GM21619 (cell line): ENCODE results near the gene DROSHA.

Experiments used
- ATAC-seq: cut with Tn5 transposase; IDR thresholded peaks from one replicate; pipeline ENCODE4 v1.9.1; 2021; ENCODE audit not compliant: unreplicated experiment

Gene DROSHA

GRCh38 chr5:31523041-31523440 is 8.9 kb downstream of the DROSHA start:
- no peak for ATAC-seq

- ATAC-seq: no peak
Observed at GRCh38 chr5:31516802-31517201, 15.1 kb downstream of the DROSHA start.

- no peak for ATAC-seq
Observed at GRCh38 chr5:31511305-31511704, 20.6 kb downstream of the DROSHA start.

DNA sequence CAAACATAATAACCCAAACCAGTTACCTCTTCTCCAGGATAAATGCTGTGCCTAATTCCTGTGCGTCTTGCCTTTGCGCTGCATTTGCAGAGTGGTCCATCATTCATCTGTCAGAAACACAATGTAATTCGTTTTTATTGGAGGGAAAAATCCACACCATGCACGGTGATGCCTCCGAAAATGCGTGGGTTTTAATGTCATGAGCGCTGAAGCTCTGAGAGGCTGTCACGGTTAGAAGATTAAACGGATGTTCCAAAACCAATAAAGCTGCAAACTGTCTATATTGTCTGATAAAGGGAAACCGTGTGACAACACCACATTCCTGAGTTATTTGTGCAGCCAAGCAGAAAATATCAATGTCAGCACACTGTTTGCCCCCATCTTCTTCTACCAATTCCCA is 27.4 kb downstream of the DROSHA start:
- ATAC-seq: no peak

- ATAC-seq: no peak
Observed at GRCh38 chr5:31502506-31502905, 29.4 kb downstream of the DROSHA start.

GRCh38 chr5:31500256-31500655 is 31.6 kb downstream of the DROSHA start:
- ATAC-seq: no peak

DNA sequence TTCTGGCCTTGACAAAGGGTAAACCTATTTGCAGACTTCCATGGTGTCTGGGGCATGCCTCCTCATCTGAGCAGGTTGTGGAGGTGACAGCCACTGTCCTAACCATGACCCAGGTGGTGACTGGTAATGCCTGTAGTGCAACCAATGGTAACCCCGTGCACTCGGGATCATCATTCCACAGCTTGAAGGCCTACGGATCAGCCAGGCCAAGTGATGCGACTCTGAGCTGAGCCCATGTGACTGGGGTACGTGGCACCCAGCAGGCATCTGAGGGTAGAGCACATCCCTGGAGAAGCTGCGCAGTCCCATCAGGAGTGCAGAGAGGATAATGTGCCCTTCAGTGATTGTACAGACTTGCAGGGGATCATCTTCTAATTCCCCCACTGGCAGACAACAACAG is 35.0 kb downstream of the DROSHA start:
- no peak for ATAC-seq

- ATAC-seq: no peak
Observed at GRCh38 chr5:31496301-31496700, 35.6 kb downstream of the DROSHA start.

DNA sequence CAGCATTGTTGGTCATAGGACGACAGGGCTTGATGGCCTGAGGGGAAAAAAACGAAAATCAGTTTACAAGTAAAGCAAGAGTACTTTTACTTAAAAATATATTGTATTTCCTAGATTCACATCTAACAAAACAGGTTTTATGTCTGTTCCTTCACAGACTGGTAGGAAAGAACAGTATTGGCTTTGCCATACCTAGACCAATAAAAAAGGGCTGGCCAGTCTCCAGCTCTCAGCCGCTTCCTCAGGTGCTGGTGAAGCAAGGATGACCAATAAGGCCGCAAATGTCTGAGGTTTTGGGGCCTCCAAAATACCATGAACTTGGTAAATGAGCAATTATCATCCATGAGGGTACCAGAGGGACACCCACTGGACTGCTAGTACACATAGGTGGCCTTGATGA is 36.6 kb downstream of the DROSHA start:
- ATAC-seq: no peak

DNA sequence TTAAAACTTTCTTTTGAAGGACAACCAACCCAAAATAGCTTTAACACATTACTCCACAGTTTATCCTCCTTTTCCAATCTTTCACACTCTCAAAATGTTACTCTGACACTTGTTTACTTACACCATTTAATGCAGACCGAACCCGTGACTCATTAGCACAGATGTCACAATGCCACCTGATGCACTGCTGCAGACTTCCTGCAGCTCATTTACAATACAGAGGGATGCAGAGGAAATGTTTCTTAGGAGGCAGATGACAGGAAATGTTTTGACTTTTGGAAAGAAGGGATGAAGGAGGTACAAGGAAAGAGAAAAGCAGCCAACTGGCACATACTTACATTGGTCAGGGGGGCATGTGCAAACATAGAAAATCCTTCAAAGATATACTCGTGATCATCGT is 39.0 kb downstream of the DROSHA start:
- ATAC-seq: no peak

- no peak for ATAC-seq
Observed at GRCh38 chr5:31487506-31487905, 44.4 kb downstream of the DROSHA start.

- ATAC-seq: no peak
Observed at GRCh38 chr5:31486441-31486840, 45.5 kb downstream of the DROSHA start.

DNA sequence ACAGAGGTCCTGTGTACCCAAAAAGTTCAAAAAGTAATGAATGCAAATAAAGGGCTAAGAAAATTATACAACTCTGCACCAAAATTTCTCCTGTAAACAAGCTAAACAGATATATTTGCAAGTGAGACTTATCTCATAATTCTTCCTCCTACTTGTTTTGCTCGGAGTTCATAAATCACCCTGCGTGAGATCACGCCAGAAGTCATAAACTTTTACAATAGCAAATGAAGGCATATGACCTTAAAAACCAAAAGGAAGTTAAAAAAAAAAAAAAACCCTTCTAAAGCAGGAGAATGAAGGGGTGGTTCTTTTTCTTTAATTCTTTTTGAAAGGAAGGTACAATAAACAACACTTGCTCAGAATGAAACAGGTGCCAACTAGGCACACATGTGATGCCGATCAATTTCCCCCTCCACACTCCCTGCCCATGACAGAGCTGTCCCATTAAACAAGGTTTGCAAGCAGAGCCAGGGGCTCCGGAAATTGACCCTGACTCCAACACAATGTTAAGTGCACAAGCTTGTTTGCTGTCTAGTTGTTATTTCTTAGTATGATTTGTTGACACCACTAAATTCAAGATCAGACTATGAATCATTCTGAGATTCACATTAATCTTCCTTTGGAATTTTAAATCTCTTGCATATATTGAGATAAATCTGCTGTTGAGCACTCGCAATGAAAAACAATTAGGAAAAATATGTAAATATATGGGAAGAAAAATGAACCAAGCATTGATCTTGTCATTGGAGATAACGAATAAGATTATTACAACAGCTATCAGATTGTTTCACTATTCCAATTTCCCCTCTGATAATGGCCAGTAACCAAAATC is 46.3 kb downstream of the DROSHA start:
- ATAC-seq: no peak

DNA sequence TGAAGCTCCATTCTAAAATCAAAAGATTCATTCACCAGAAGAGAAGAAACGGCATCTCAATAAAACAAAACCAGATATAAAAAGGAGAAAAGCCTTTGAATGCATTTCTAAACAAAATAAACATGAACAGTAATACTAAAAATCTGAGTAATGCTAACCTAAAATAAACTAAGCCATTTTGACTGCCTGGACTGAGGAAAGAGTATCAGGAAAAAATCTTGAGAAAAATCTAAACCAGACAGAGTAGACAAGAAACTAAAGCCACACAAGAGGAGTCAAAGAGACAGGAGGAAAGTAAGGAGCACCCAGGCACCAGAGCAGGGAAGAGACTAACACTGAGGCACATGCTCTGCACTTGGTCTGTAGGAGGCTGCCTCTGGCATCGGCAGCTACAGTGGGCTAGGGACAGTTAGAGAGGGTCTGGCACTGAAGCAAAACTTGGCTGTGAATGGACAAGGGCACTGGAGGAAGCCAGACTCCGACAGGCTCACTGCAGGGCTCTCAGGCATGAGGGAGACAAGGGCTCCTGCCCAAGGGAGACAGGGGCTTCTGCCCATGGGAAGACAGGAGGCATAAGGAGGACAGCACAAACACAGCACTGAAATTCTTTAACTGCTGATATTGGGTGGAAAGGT is 50.2 kb downstream of the DROSHA start:
- ATAC-seq: no peak

DNA sequence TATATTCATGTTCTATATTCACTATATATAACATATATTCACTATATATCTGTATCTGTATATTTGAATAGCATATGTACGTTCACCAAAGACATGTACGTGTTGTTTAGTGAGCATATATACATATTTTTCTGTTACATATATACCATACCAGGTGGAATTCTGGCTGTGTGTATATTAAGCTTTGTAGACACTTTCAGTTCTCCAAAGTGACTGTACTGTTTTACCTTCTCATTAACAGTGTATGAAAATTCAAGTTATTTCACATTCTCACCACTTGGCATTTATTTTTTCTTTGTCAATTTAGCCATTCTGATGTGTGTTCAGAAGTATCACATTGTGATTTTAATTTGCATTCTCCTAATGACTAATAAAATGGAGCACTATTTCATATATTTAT is 52.2 kb downstream of the DROSHA start:
- ATAC-seq: no peak

- ATAC-seq: no peak
Observed at GRCh38 chr5:31478901-31479300, 53.0 kb downstream of the DROSHA start.

DNA sequence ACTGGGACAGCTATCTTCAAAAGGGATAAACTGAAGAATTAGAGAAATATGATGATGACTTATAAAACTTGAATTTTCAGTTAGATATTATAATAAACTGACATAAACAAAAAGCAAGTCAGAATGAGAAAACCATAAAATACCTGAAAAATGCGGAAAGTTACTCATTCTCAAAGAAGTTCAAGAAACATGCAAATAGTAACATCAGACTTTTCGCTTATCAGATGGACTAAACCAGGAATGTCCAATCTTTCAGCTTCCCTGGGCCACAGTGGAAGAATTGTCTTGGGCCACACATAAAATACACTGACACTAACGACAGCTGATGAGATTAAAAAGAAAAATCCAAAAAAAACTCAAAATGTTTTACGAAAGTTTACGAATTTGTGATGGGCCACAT is 53.9 kb downstream of the DROSHA start:
- ATAC-seq: no peak

- ATAC-seq: no peak
Observed at GRCh38 chr5:31477516-31477915, 54.4 kb downstream of the DROSHA start.

GRCh38 chr5:31476738-31477141 is 55.2 kb downstream of the DROSHA start:
- ATAC-seq: no peak

- no peak for ATAC-seq
Observed at GRCh38 chr5:31471916-31472315, 60.0 kb downstream of the DROSHA start.

DNA sequence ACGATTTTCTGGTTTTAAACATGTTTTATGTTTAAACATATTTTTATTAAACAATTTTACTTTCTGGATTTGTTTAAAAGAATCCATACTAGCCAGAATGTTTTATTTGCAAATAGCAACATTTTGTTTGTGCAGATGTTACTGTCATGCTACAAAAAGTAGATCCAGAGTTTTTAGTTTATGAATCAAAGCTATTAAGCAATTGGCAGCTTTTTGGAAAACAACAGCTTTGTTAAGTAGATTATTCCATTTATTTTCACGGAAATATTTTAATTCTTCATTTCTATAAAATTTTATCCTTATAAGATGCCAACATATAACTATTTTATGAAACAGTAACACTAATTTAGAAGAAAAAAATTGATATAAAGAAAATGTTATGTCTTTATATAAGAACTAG is 60.9 kb downstream of the DROSHA start:
- no peak for ATAC-seq

DNA sequence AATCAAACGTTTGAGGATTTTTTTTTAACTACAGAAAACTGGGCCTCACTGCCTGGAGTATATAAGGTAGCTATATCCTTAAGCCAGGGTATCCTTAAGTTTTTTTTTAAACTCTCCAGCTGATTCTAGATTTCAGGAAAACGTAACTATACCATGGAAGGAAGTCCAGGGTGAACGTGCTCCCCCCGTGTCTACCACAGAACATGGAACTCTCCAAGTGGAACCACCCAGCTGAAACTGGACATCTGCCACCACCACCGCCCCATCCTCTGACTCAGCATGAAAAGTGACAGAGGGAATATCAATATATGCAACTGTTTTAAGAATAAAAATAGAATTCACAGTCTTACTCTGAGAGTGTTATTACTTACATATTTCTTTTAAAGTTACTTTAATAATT is 61.3 kb downstream of the DROSHA start:
- no peak for ATAC-seq

DNA sequence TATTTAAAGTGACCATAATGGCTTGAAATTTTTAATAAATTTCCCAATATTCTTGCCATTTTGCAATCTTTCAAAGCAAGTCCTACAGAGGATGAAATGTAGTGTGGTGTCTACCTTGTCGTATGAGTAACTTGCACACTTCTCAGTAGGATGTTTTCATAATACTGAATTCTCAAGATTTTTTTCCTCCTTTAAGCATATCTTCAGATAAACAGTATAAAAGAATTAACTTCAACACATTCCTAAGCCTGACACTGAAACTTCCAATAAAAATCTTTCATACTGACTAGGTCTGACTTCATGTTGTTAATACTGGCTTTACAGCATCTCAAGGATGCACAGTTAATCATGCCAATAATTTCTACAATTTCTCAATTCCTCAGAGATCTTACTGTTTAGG is 62.0 kb downstream of the DROSHA start:
- ATAC-seq: no peak
